ENCODE data around the gene MBOAT2.

MBOAT2 gene

GRCh38 chr2:8992643-8993042, 10.8 kb downstream of the MBOAT2 start:
- no peak for TF ChIP-seq CTCF (IDR thresholded peaks at IDR 0.05; ENCODE audit: control insufficient read depth, insufficient read depth, low read depth, low read length, missing control alignments)
- no peak for DNase-seq (ENCODE audit: low read depth)
- H3K4me3 ChIP-seq (ENCODE audit: control insufficient read depth, low read depth, low read length): no peak overlapping the region

- TF ChIP-seq CTCF (IDR thresholded peaks at IDR 0.05; ENCODE audit: control insufficient read depth, insufficient read depth, low read depth, low read length, missing control alignments): no peak
- H3K4me3 ChIP-seq (ENCODE audit: control insufficient read depth, low read depth, low read length): no peak overlapping the region
- no peak for DNase-seq (ENCODE audit: low read depth)
Measured at GRCh38 chr2:8989536-8990079, 13.9 kb downstream of the MBOAT2 start.

- no peak overlapping the region for H3K4me3 ChIP-seq (ENCODE audit: control insufficient read depth, low read depth, low read length)
- DNase-seq (ENCODE audit: low read depth): no peak
Measured at GRCh38 chr2:8987410-8987809, 16.1 kb downstream of the MBOAT2 start.

GRCh38 chr2:8986327-8986976, 17.0 kb downstream of the MBOAT2 start:
- no peak for DNase-seq (ENCODE audit: low read depth)

More at GRCh38 chr2:8987410-8987809, 16.1 kb downstream of the MBOAT2 start:
- no peak for TF ChIP-seq CTCF (IDR thresholded peaks at IDR 0.05; ENCODE audit: control insufficient read depth, insufficient read depth, low read depth, low read length, missing control alignments)

GRCh38 chr2:8985561-8986326, 17.7 kb downstream of the MBOAT2 start:
- no peak overlapping the region for H3K4me3 ChIP-seq (ENCODE audit: control insufficient read depth, low read depth, low read length)
- DNase-seq (ENCODE audit: low read depth): no peak

More at GRCh38 chr2:8986327-8986976, 17.0 kb downstream of the MBOAT2 start:
- no peak overlapping the region for H3K4me3 ChIP-seq (ENCODE audit: control insufficient read depth, low read depth, low read length)
- TF ChIP-seq CTCF (IDR thresholded peaks at IDR 0.05; ENCODE audit: control insufficient read depth, insufficient read depth, low read depth, low read length, missing control alignments): no peak

GRCh38 chr2:8984855-8985254, 18.6 kb downstream of the MBOAT2 start:
- TF ChIP-seq CTCF (IDR thresholded peaks at IDR 0.05; ENCODE audit: control insufficient read depth, insufficient read depth, low read depth, low read length, missing control alignments): no peak
- H3K4me3 ChIP-seq (ENCODE audit: control insufficient read depth, low read depth, low read length): no peak overlapping the region
- no peak for DNase-seq (ENCODE audit: low read depth)

More at GRCh38 chr2:8985561-8986326, 17.7 kb downstream of the MBOAT2 start:
- TF ChIP-seq CTCF (IDR thresholded peaks at IDR 0.05; ENCODE audit: control insufficient read depth, insufficient read depth, low read depth, low read length, missing control alignments): no peak

All from AG09309 (cell line).